Eye (tissue), 1 donor: ENCODE results near the gene UTS2B.

Source experiments
- DNase-seq: peaks from one replicate; pipeline ENCODE4 v3.0.0-alpha.2; 2015

The UTS2B gene

GRCh38 chr3:191235331-191236314 is 94.7 kb downstream of the UTS2B start:
- DNase-seq = no peak

GRCh38 chr3:191234216-191234615 is 96.1 kb downstream of the UTS2B start:
- DNase-seq = no peak

- DNase-seq = no peak
These were observed 102.8 kb downstream of the UTS2B start for GRCh38 chr3:191227541-191227940.

GRCh38 chr3:191221638-191222037 is 108.7 kb downstream of the UTS2B start:
- DNase-seq = no peak

GRCh38 chr3:191220908-191221307 is 109.4 kb downstream of the UTS2B start:
- no peak for DNase-seq

GRCh38 chr3:191217301-191217700 is 113.0 kb downstream of the UTS2B start:
- DNase-seq = no peak
